H9 (cell line): ENCODE measurements around the gene KRT34. TPM values are rescaled to one million over a fixed set of nuclear protein-coding genes. Genes with fewer than 3 reads are reported as not detected.
"Not testable (repeated sequence)": the region's sequence is repeated elsewhere in the genome, so short reads cannot be mapped to it uniquely, and the experiment has no call there.

ENCODE experiments used
- DNase-seq: peaks from one replicate; pipeline ENCODE4 v3.0.0-alpha.2; 2017
- H2AFZ ChIP-seq: one replicate; pipeline ENCODE4 v1.6.1; 2013; ENCODE audit warnings: mild to moderate bottlenecking, low read length, control low read depth, moderate library complexity
- H2AK5ac ChIP-seq: 2 replicates; pipeline ENCODE4 v1.6.1; 2013; ENCODE audit warnings: low read length, control low read depth, mixed read lengths; ENCODE audit not compliant: insufficient read length
- H2BK120ac ChIP-seq: one replicate; pipeline ENCODE4 v1.6.1; 2013; ENCODE audit warnings: low read depth, mild to moderate bottlenecking, low read length, control low read depth, inconsistent platforms; ENCODE audit not compliant: poor library complexity, severe bottlenecking
- H2BK12ac ChIP-seq: 2 replicates; pipeline ENCODE4 v1.6.1; 2013; ENCODE audit warnings: low read length, control low read depth, mixed read lengths, low read depth; ENCODE audit not compliant: insufficient read length
- H2BK15ac ChIP-seq: 2 replicates; pipeline ENCODE4 v1.6.1; 2013; ENCODE audit warnings: low read depth, low read length, control low read depth
- H2BK20ac ChIP-seq: one replicate; pipeline ENCODE4 v1.6.1; 2013; ENCODE audit warnings: low read depth, mild to moderate bottlenecking, low read length, control low read depth, inconsistent platforms; ENCODE audit not compliant: poor library complexity, severe bottlenecking
- H2BK5ac ChIP-seq: 2 replicates; pipeline ENCODE4 v1.6.1; 2013; ENCODE audit warnings: low read length, control low read depth, mixed read lengths; ENCODE audit not compliant: insufficient read length
- H3K14ac ChIP-seq: 2 replicates; pipeline ENCODE4 v1.6.1; 2013; ENCODE audit warnings: low read length, control low read depth; ENCODE audit not compliant: insufficient read depth
- H3K18ac ChIP-seq: 2 replicates; pipeline ENCODE4 v1.6.1; 2013; ENCODE audit warnings: low read depth, mild to moderate bottlenecking, mixed read lengths, low read length, control low read depth; ENCODE audit not compliant: insufficient read length
- H3K23ac ChIP-seq: 2 replicates; pipeline ENCODE4 v1.6.1; 2013; ENCODE audit warnings: low read length, control low read depth, mixed read lengths, low read depth; ENCODE audit not compliant: insufficient read length
- H3K23me2 ChIP-seq: 2 replicates; pipeline ENCODE4 v1.6.1; 2013; ENCODE audit warnings: low read depth, mild to moderate bottlenecking, mixed read lengths, low read length, control low read depth; ENCODE audit not compliant: insufficient read length, poor library complexity, severe bottlenecking
- H3K27ac ChIP-seq: 2 replicates; pipeline ENCODE4 v1.5.1; 2013; ENCODE audit warnings: low read length, control low read depth, mixed read lengths, low read depth; ENCODE audit not compliant: insufficient read length
- H3K27me3 ChIP-seq: 2 replicates; pipeline ENCODE4 v1.6.1; 2013; ENCODE audit warnings: low read length, control low read depth, inconsistent platforms; ENCODE audit not compliant: insufficient read depth
- H3K4ac ChIP-seq: 2 replicates; pipeline ENCODE4 v1.6.1; 2013; ENCODE audit warnings: low read depth, mild to moderate bottlenecking, control low read depth, inconsistent platforms, low read length, moderate library complexity
- H3K4me1 ChIP-seq: 2 replicates; pipeline ENCODE4 v1.6.1; 2013; ENCODE audit warnings: low read length, control low read depth, inconsistent platforms; ENCODE audit not compliant: insufficient read depth
- H3K4me2 ChIP-seq: 2 replicates; pipeline ENCODE4 v1.6.1; 2013; ENCODE audit warnings: low read length, control low read depth, mixed read lengths; ENCODE audit not compliant: insufficient read length, insufficient read depth
- H3K56ac ChIP-seq: 2 replicates; pipeline ENCODE4 v1.6.1; 2013; ENCODE audit warnings: low read depth, mild to moderate bottlenecking, mixed read lengths, low read length, control low read depth; ENCODE audit not compliant: insufficient read length
- H3K79me1 ChIP-seq: 2 replicates; pipeline ENCODE4 v1.6.1; 2013; ENCODE audit warnings: low read depth, mild to moderate bottlenecking, moderate library complexity, low read length, control low read depth, inconsistent platforms; ENCODE audit not compliant: insufficient read depth, poor library complexity, severe bottlenecking
- H3K79me2 ChIP-seq: 2 replicates; pipeline ENCODE4 v1.6.1; 2013; ENCODE audit warnings: low read length, control low read depth, inconsistent platforms; ENCODE audit not compliant: insufficient read depth
- H3K9ac ChIP-seq: 2 replicates; pipeline ENCODE4 v1.6.1; 2013; ENCODE audit warnings: low read length, control low read depth, mixed read lengths; ENCODE audit not compliant: insufficient read length; ENCODE audit errors: extremely low read depth
- H3K9me3 ChIP-seq: one replicate; pipeline ENCODE4 v1.6.1; 2013; ENCODE audit warnings: low read depth, low read length, inconsistent platforms; ENCODE audit not compliant: control insufficient read depth
- H3T11ph ChIP-seq: one replicate; pipeline ENCODE4 v1.6.1; 2013; ENCODE audit warnings: mild to moderate bottlenecking, low read length, control low read depth, inconsistent platforms
- H4K20me1 ChIP-seq: one replicate; pipeline ENCODE4 v1.6.1; 2013; ENCODE audit not compliant: control insufficient read depth, insufficient read length, insufficient read depth
- H4K5ac ChIP-seq: 2 replicates; pipeline ENCODE4 v1.6.1; 2013; ENCODE audit warnings: low read depth, mild to moderate bottlenecking, mixed read lengths, low read length, control low read depth; ENCODE audit not compliant: insufficient read length
- H4K8ac ChIP-seq: replicated peaks from 2 replicates; pipeline ENCODE4 v1.6.1; 2013; ENCODE audit warnings: low read length, control low read depth, mixed read lengths, low read depth; ENCODE audit not compliant: insufficient read length
- H4K91ac ChIP-seq: 2 replicates; pipeline ENCODE4 v1.6.1; 2013; ENCODE audit warnings: low read depth, mild to moderate bottlenecking, moderate library complexity, mixed read lengths, low read length, control low read depth; ENCODE audit not compliant: insufficient read length
- H3K27ac Mint-ChIP-seq, 3 experiments: 2 replicates in 2 of 3; 3 replicates in 1 of 3; pipeline ENCODE4 v1.8.0; 2020 to 2021; ENCODE audit warnings: mixed read lengths in 3 of 3, mild to moderate bottlenecking in 1 of 3, moderate library complexity in 1 of 3
- H3K27me3 Mint-ChIP-seq: 2 replicates; pipeline ENCODE4 v1.8.0; 2021; ENCODE audit warnings: low read depth, mild to moderate bottlenecking, moderate library complexity, mixed read lengths
- H3K36me3 Mint-ChIP-seq, 3 experiments: 2 replicates in 2 of 3; 3 replicates in 1 of 3; pipeline ENCODE4 v1.8.0; 2020 to 2021; ENCODE audit warnings: low read depth in 3 of 3, mixed read lengths in 3 of 3; ENCODE audit not compliant: insufficient read depth in 1 of 3
- H3K4me1 Mint-ChIP-seq, 2 experiments: 2 replicates each; pipeline ENCODE4 v1.8.0; 2020; ENCODE audit warnings: mixed read lengths in 2 of 2
- H3K4me3 Mint-ChIP-seq, 2 experiments: 2 replicates in 1 of 2; 3 replicates in 1 of 2; pipeline ENCODE4 v1.8.0; 2020 to 2021; ENCODE audit warnings: mild to moderate bottlenecking in 2 of 2, mixed read lengths in 2 of 2, moderate library complexity in 1 of 2
- H3K9me3 Mint-ChIP-seq, 2 experiments: 2 replicates in 1 of 2; 3 replicates in 1 of 2; pipeline ENCODE4 v1.8.0; 2020; ENCODE audit warnings: mild to moderate bottlenecking in 2 of 2, mixed read lengths in 2 of 2, moderate library complexity in 1 of 2
- WGBS: extraction: QIAGEN DNeasy Blood & Tissue Kit; methylation state at CpG from one replicate; pipeline ENCODE4 v1.1.7; 2013; ENCODE audit warnings: missing lambda C conversion rate, low lambda C conversion rate, mixed read lengths; ENCODE audit not compliant: insufficient read length; ENCODE audit errors: extremely low coverage; 5-methylcytosine and 5-hydroxymethylcytosine counted together
- total RNA-seq: library from RNA; stranded (reverse); gene quantifications from 2 replicates; pipeline ENCODE4 v1.2.1, GENCODE V29; 2021
- TF ChIP-seq, protein P1 (sequence below): fragments of 200-600 bp; sonication (generic); conservative IDR thresholded peaks from 3 replicates; pipeline ENCODE4 v1.8.0; 2021; ENCODE audit warnings: antibody characterized with exemption, mild to moderate bottlenecking

KRT34 gene
- total RNA-seq, 1 experiment from 2014 or later = not detected

- Histone ChIP-seq H3K14ac (no peak overlapping the region), H3K4me1 (peaks cover 5% of the 10 kb centered on the region; the same call in 1 of the 2 replicates), H2BK5ac (no peak overlapping the region), H3K23me2 (no peaks in the 10 kb centered on the region), H3K23ac (no peak overlapping the region), H2BK120ac (no peak overlapping the region), H3K79me2 (no peaks in the 10 kb centered on the region), H2AK5ac (no peak overlapping the region), H2BK20ac (no peak overlapping the region), H3K18ac (no peak overlapping the region), H2BK12ac (no peak overlapping the region), H2BK15ac (no peak overlapping the region), H4K8ac (no peak overlapping the region), H3K9ac (no peak overlapping the region), H2AFZ (no peak overlapping the region), H3K27ac (no peak overlapping the region), H3T11ph (no peak overlapping the region), H3K9me3 (no peaks in the 10 kb centered on the region), H4K91ac (no peak overlapping the region), H3K79me1 (no peaks in the 10 kb centered on the region), H3K4me2 (no peak overlapping the region), H3K4ac (no peak overlapping the region), H4K5ac (no peak overlapping the region), H3K27me3 (no peaks in the 10 kb centered on the region), H3K56ac (no peak overlapping the region), H4K20me1 (no peaks in the 10 kb centered on the region)
- no peak overlapping the region for H3K4me3 Mint-ChIP-seq
- no peak overlapping the region for H3K27ac Mint-ChIP-seq
- H3K36me3 Mint-ChIP-seq = peaks cover 0 to 4% (median 0%) of the 10 kb centered on the region in 3 experiments; a peak in 1 of 7 replicates
- H3K4me1 Mint-ChIP-seq = peaks cover 0 to 8% of the 10 kb centered on the region in 2 experiments; a peak in 2 of 4 replicates
- H3K9me3 Mint-ChIP-seq = peaks cover 0 to 13% of the 10 kb centered on the region in 2 experiments; a peak in 3 of 5 replicates
- no CpG with 5 or more reads among the region's 1 CpG for WGBS
- DNase-seq = no peak
- H3K27me3 Mint-ChIP-seq = peaks cover 9% of the 10 kb centered on the region
- TF ChIP-seq, protein P1, sequence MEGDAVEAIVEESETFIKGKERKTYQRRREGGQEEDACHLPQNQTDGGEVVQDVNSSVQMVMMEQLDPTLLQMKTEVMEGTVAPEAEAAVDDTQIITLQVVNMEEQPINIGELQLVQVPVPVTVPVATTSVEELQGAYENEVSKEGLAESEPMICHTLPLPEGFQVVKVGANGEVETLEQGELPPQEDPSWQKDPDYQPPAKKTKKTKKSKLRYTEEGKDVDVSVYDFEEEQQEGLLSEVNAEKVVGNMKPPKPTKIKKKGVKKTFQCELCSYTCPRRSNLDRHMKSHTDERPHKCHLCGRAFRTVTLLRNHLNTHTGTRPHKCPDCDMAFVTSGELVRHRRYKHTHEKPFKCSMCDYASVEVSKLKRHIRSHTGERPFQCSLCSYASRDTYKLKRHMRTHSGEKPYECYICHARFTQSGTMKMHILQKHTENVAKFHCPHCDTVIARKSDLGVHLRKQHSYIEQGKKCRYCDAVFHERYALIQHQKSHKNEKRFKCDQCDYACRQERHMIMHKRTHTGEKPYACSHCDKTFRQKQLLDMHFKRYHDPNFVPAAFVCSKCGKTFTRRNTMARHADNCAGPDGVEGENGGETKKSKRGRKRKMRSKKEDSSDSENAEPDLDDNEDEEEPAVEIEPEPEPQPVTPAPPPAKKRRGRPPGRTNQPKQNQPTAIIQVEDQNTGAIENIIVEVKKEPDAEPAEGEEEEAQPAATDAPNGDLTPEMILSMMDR = no peak
These were observed 288 bp upstream of the KRT34 start for GRCh38 chr17:41382394-41382793.

DNA sequence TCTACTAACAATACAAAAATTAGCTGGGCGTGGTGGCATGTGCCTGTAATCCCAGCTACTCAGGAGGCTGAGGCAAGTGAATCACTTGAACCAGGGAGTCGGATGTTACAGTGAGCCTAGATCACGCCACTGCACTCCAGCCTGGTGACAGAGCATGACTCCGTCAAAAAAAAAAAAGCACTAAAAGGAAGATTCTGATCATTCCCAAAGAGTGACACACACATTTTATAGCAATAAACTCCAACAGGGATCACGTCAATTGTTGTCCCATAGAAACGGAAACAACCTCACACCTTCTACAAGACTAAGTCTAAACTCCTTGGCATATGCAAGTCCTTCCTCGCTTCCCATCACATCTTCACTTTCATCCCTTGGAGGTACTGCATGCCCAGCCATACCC is 2.0 kb downstream of the KRT34 start:
- not testable (repeated sequence) for H3K23me2 ChIP-seq, H3K4ac ChIP-seq, H3K9me3 Mint-ChIP-seq, H2BK20ac ChIP-seq, H4K8ac ChIP-seq, H3K14ac ChIP-seq, H3K18ac ChIP-seq, H2AK5ac ChIP-seq, H2BK12ac ChIP-seq, H2BK5ac ChIP-seq, H2BK15ac ChIP-seq, H3K27me3 ChIP-seq, H3K4me1 Mint-ChIP-seq, H3K9me3 ChIP-seq, DNase-seq, H3T11ph ChIP-seq, H3K27me3 Mint-ChIP-seq, H3K27ac ChIP-seq, H3K79me1 ChIP-seq, H3K36me3 Mint-ChIP-seq, H3K4me2 ChIP-seq, H4K91ac ChIP-seq, H3K79me2 ChIP-seq, H3K56ac ChIP-seq, H3K23ac ChIP-seq, H2AFZ ChIP-seq, H3K4me3 Mint-ChIP-seq, H3K4me1 ChIP-seq, H4K20me1 ChIP-seq, H3K9ac ChIP-seq, H3K27ac Mint-ChIP-seq, H4K5ac ChIP-seq, H2BK120ac ChIP-seq
- WGBS = no CpG with 5 or more reads among the region's 7 CpGs
